ENCODE results near the gene MLST8.
"Not testable (repeated sequence)": the region's sequence is repeated elsewhere in the genome, so short reads cannot be mapped to it uniquely, and the experiment has no call there.

The MLST8 gene

GRCh38 chr16:2238838-2239675 is 33.8 kb downstream of the MLST8 start:
- H3K27ac ChIP-seq (ENCODE audit: low read depth, low read length, poor library complexity, severe bottlenecking) = no peak overlapping the region
- no peak for TF ChIP-seq EZH2 (IDR thresholded peaks at IDR 0.05; ENCODE audit: borderline replicate concordance, low read length)
- TF ChIP-seq, protein P1, sequence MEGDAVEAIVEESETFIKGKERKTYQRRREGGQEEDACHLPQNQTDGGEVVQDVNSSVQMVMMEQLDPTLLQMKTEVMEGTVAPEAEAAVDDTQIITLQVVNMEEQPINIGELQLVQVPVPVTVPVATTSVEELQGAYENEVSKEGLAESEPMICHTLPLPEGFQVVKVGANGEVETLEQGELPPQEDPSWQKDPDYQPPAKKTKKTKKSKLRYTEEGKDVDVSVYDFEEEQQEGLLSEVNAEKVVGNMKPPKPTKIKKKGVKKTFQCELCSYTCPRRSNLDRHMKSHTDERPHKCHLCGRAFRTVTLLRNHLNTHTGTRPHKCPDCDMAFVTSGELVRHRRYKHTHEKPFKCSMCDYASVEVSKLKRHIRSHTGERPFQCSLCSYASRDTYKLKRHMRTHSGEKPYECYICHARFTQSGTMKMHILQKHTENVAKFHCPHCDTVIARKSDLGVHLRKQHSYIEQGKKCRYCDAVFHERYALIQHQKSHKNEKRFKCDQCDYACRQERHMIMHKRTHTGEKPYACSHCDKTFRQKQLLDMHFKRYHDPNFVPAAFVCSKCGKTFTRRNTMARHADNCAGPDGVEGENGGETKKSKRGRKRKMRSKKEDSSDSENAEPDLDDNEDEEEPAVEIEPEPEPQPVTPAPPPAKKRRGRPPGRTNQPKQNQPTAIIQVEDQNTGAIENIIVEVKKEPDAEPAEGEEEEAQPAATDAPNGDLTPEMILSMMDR (IDR thresholded peaks at IDR 0.05; ENCODE audit: low read length) = no peak
- H3K4me1 ChIP-seq (ENCODE audit: insufficient read depth, low read length, severe bottlenecking) = no peaks in the 10 kb centered on the region
- peaks cover 71% of the 10 kb centered on the region for H3K36me3 ChIP-seq (ENCODE audit: insufficient read depth, low read length)
- no peaks in the 10 kb centered on the region for H3K27me3 ChIP-seq (ENCODE audit: insufficient read depth, low read length)
- H3F3A ChIP-seq (ENCODE audit: insufficient read depth, low read length) = 0 out of 2 replicates have a peak, but pooled peaks cover 3% of the 10 kb centered on the region
- H2AFZ ChIP-seq (ENCODE audit: low read length) = no peak overlapping the region
- H3K9me3 ChIP-seq (ENCODE audit: low read length) = no peaks in the 10 kb centered on the region
- H3K9ac ChIP-seq (ENCODE audit: low read length) = no peak overlapping the region
- no peaks in the 10 kb centered on the region for H4K20me1 ChIP-seq (ENCODE audit: insufficient read depth, low read length)
- no peaks in the 10 kb centered on the region for H3K79me2 ChIP-seq (ENCODE audit: insufficient read depth, low read length)
- no peak overlapping the region for H3K4me3 ChIP-seq (ENCODE audit: low read depth, low read length, poor library complexity, severe bottlenecking)
- H3K9me2 ChIP-seq (ENCODE audit: low read depth, low read length) = no peaks in the 10 kb centered on the region
- H3K4me2 ChIP-seq (ENCODE audit: low read length) = no peak overlapping the region

DNA sequence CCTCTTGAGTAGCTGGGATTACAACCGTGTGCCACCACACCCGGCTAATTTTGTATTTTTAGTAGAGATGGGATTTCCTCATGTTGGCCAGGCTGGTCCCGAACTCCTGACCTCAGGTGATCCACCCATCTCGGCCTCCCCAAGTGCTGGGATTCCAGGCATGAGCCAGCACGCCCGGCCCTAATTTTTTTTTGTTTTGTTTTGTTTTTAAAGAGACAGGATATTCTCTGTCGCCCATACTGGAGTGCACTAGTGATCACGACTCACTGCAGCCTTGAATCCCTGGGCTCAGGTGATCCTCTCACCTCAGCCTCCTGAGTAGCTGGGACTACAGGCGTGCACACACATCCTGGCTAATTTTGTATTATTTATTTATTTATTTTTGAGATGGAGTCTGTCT is 35.1 kb downstream of the MLST8 start:
- H3K9me2 ChIP-seq (ENCODE audit: low read depth, low read length); H3K27ac ChIP-seq (ENCODE audit: low read depth, low read length, poor library complexity, severe bottlenecking); H3K9ac ChIP-seq (ENCODE audit: low read length); H3K4me1 ChIP-seq (ENCODE audit: insufficient read depth, low read length, severe bottlenecking); H3K4me3 ChIP-seq (ENCODE audit: low read depth, low read length, poor library complexity, severe bottlenecking); H3K4me2 ChIP-seq (ENCODE audit: low read length); H3K27me3 ChIP-seq (ENCODE audit: insufficient read depth, low read length); H3K9me3 ChIP-seq (ENCODE audit: low read length); H3F3A ChIP-seq (ENCODE audit: insufficient read depth, low read length); H4K20me1 ChIP-seq (ENCODE audit: insufficient read depth, low read length); H2AFZ ChIP-seq (ENCODE audit: low read length); H3K79me2 ChIP-seq (ENCODE audit: insufficient read depth, low read length): not testable (repeated sequence)
- peaks cover 70% of the 10 kb centered on the region for H3K36me3 ChIP-seq (ENCODE audit: insufficient read depth, low read length)

DNA sequence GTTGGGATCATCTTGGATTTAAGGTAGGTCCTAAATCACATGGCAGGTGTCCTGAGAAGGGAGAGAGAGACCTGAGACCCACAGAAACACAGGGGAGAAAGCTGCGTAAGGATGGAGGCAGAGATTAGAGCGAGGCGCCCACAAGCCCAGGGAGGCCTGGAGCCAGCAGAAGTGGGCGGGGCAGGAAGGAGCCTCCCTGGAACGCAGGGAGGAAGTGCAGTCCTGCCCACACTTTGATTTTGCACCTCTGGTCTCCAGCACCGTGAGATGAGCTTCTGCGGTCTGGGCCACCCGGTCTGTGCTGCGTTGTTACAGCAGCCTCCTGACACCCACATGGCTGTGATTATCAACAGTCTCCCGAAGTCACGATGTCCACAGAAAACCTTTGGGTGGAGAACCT is 37.3 kb downstream of the MLST8 start:
- H3K4me2 ChIP-seq (ENCODE audit: low read length) = no peak overlapping the region
- TF ChIP-seq EZH2 (IDR thresholded peaks at IDR 0.05; ENCODE audit: borderline replicate concordance, low read length) = no peak
- TF ChIP-seq, protein P1 (IDR thresholded peaks at IDR 0.05; ENCODE audit: low read length) = no peak
- no peaks in the 10 kb centered on the region for H3K9me2 ChIP-seq (ENCODE audit: low read depth, low read length)
- no peak overlapping the region for H3K4me3 ChIP-seq (ENCODE audit: low read depth, low read length, poor library complexity, severe bottlenecking)
- no peaks in the 10 kb centered on the region for H3F3A ChIP-seq (ENCODE audit: insufficient read depth, low read length)
- H3K9ac ChIP-seq (ENCODE audit: low read length) = no peak overlapping the region
- no peaks in the 10 kb centered on the region for H4K20me1 ChIP-seq (ENCODE audit: insufficient read depth, low read length)
- H3K27me3 ChIP-seq (ENCODE audit: insufficient read depth, low read length) = no peaks in the 10 kb centered on the region
- no peaks in the 10 kb centered on the region for H3K9me3 ChIP-seq (ENCODE audit: low read length)
- no peak overlapping the region for H2AFZ ChIP-seq (ENCODE audit: low read length)
- H3K27ac ChIP-seq (ENCODE audit: low read depth, low read length, poor library complexity, severe bottlenecking) = no peak overlapping the region
- no peaks in the 10 kb centered on the region for H3K79me2 ChIP-seq (ENCODE audit: insufficient read depth, low read length)
- peaks cover 64% of the 10 kb centered on the region for H3K36me3 ChIP-seq (ENCODE audit: insufficient read depth, low read length)
- H3K4me1 ChIP-seq (ENCODE audit: insufficient read depth, low read length, severe bottlenecking) = no peaks in the 10 kb centered on the region

DNA sequence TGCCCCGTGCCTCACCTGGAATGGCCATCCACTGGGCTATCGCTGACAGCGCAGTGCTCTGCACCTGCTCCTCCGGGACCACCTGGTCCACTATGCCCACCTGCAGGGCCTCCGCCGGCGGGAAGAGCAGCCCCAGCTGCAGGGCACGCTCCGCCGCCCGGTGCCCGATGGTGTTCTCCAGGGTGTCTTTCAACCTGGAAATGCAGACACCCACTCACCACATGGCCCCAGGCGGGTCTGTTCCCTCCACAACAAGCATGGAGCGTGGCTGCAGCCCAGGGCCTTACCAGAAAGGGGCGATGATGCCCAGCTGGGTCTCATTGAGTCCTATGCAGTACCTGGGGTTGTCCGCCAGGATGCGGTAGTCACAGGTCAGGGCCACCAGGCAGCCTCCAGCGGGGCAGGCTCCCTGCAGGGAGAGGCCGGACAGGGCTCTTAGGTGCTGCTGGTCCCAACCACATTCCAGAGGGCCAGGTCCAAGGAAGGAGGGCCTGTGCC is 37.8 kb downstream of the MLST8 start:
- no peak overlapping the region for H3K27ac ChIP-seq (ENCODE audit: low read depth, low read length, poor library complexity, severe bottlenecking)
- peaks cover 60% of the 10 kb centered on the region for H3K36me3 ChIP-seq (ENCODE audit: insufficient read depth, low read length)
- no peaks in the 10 kb centered on the region for H3K79me2 ChIP-seq (ENCODE audit: insufficient read depth, low read length)
- H2AFZ ChIP-seq (ENCODE audit: low read length) = no peak overlapping the region
- no peaks in the 10 kb centered on the region for H3K9me2 ChIP-seq (ENCODE audit: low read depth, low read length)
- no peaks in the 10 kb centered on the region for H3K9me3 ChIP-seq (ENCODE audit: low read length)
- no peak overlapping the region for H3K4me3 ChIP-seq (ENCODE audit: low read depth, low read length, poor library complexity, severe bottlenecking)
- H3F3A ChIP-seq (ENCODE audit: insufficient read depth, low read length) = no peaks in the 10 kb centered on the region
- H4K20me1 ChIP-seq (ENCODE audit: insufficient read depth, low read length) = no peaks in the 10 kb centered on the region
- no peak overlapping the region for H3K9ac ChIP-seq (ENCODE audit: low read length)
- TF ChIP-seq EZH2 (IDR thresholded peaks at IDR 0.05; ENCODE audit: borderline replicate concordance, low read length) = no peak
- TF ChIP-seq, protein P1 (IDR thresholded peaks at IDR 0.05; ENCODE audit: low read length) = peak; percentile 24; the same call in 1 of the 2 replicates
- no peaks in the 10 kb centered on the region for H3K27me3 ChIP-seq (ENCODE audit: insufficient read depth, low read length)
- no peak overlapping the region for H3K4me2 ChIP-seq (ENCODE audit: low read length)
- H3K4me1 ChIP-seq (ENCODE audit: insufficient read depth, low read length, severe bottlenecking) = no peaks in the 10 kb centered on the region

Measured in OCI-LY1 (cell line).